ENCODE measurements around the gene SETD7. TPM values are rescaled to one million over a fixed set of nuclear protein-coding genes. Genes with fewer than 3 reads are reported as not detected.
A peak's percentile ranks its signal among the peaks of the same experiment; 100 is the strongest.

Gene SETD7
- total RNA-seq, 1 experiment from 2014 or later: 52.8 TPM

DNA sequence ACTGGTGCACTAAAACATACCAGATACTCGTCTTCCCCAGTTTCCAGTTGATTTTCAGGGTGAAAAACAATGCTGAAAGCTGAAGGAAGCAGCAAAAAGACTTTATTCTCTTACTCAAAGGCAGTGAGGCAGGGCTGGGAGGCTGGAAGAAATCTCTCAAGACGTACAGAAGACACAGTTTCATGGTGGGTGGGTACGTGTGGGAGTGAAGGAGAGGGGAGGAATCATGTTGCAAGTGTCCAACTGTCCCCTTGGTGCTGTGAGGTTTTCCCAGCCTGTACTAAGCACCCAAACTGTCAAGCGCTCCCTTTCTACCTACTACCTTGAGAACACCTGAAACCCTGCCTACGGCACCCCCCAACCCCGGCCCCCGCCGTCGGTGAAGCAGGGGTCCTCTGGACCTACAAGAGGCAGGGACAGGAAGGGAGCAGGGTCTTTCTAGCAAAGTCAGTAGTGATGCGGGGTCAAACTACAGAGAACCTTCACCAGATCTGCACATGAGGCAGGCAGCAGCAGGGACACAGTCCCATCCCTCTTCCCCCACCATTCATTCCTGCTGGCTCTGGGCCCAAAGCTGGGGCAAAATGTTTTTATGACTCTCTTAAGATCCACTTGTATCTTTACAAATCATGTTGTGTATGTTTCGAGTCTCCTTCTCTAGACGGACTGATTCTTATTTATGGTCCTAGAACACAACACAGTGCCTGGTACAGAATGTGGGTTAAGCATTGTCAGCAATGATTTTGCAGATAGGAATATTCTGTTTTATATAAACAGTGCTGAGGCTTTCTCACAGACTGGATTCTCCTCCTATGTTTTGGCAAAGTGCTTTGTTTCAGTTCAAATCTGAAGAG lies 2.4 kb upstream of the SETD7 start:
- no peaks in the 10 kb centered on the region for H3K36me3 ChIP-seq (ENCODE audit: insufficient read depth, low read length, poor library complexity, severe bottlenecking)
- no peak for DNase-seq (ENCODE audit: low spot score)
- ChIA-PET CTCF (no interaction called here), POLR2A (ENCODE audit: low non-redundant PET) (no interaction called here)
- no peaks in the 10 kb centered on the region for H3K9me3 ChIP-seq (ENCODE audit: low read depth, low read length, poor library complexity, severe bottlenecking)
- H3K4me3 ChIP-seq (ENCODE audit: low read depth, low read length, poor library complexity, severe bottlenecking): no peak overlapping the region
- no peaks in the 10 kb centered on the region for H3K27me3 ChIP-seq (replicated peaks; ENCODE audit: insufficient read depth, low read depth, low read length, poor library complexity)
- peaks cover 53% of the 10 kb centered on the region for H3K4me1 ChIP-seq (ENCODE audit: insufficient read depth, low read length, poor library complexity, severe bottlenecking)
- intact Hi-C loops (cut with micrococcal nuclease; ENCODE audit: unreplicated experiment): loop anchor here (10.0 kb wide), 1 partner anchor 64 kb away; no protein-coding TSS in a partner anchor
- TF ChIP-seq, protein P1, sequence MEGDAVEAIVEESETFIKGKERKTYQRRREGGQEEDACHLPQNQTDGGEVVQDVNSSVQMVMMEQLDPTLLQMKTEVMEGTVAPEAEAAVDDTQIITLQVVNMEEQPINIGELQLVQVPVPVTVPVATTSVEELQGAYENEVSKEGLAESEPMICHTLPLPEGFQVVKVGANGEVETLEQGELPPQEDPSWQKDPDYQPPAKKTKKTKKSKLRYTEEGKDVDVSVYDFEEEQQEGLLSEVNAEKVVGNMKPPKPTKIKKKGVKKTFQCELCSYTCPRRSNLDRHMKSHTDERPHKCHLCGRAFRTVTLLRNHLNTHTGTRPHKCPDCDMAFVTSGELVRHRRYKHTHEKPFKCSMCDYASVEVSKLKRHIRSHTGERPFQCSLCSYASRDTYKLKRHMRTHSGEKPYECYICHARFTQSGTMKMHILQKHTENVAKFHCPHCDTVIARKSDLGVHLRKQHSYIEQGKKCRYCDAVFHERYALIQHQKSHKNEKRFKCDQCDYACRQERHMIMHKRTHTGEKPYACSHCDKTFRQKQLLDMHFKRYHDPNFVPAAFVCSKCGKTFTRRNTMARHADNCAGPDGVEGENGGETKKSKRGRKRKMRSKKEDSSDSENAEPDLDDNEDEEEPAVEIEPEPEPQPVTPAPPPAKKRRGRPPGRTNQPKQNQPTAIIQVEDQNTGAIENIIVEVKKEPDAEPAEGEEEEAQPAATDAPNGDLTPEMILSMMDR (conservative IDR thresholded peaks at IDR 0.05; ENCODE audit: low read depth, low read length): no peak
- no peak for TF ChIP-seq EZH2 (IDR thresholded peaks at IDR 0.05; ENCODE audit: borderline replicate concordance, low read depth, low read length, poor library complexity, severe bottlenecking)
- BruUV-seq (replicated peaks): no TSS peak
- H3K27ac ChIP-seq (ENCODE audit: low read depth, low read length, poor library complexity, severe bottlenecking): peak overlapping the region; percentile 98

DNA sequence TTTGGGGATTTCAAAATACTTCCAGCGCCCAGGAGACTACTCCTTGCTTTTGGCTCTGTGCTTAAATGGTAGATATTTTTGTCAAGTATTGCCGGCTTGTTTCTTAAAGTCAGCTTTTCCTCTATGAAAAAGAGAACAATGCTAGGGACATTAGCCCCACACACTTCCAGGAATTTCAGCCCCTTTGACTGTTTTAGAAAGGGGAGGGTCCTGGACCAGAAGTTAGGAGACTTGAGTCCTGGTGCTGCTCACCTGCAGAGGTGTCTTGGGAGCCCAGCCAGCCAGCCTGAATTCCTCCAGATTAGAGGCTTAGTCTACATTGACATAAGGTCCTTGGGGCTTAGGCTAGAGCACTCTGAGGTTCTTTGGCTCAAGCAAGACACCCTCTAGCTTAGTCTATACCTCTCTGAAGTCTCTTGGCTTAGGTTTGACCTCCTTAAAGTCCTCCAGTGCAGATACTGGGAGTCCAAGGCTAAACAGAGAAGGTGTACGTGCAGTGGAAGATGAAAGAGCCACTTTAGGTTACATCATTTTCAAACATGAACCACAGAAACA lies 1.6 kb upstream of the SETD7 start:
- no TSS peak for BruUV-seq (replicated peaks)
- intact Hi-C loops (cut with micrococcal nuclease; ENCODE audit: unreplicated experiment): loop anchor here (10.0 kb wide), 1 partner anchor 63 kb away; no protein-coding TSS in a partner anchor
- H3K27ac ChIP-seq (ENCODE audit: low read depth, low read length, poor library complexity, severe bottlenecking): peak overlapping the region; percentile 98
- peak overlapping the region; percentile 88 for H3K4me3 ChIP-seq (ENCODE audit: low read depth, low read length, poor library complexity, severe bottlenecking)
- peaks cover 62% of the 10 kb centered on the region for H3K4me1 ChIP-seq (ENCODE audit: insufficient read depth, low read length, poor library complexity, severe bottlenecking)
- no peak for DNase-seq (ENCODE audit: low spot score)
- POLR2A ChIA-PET (ENCODE audit: low non-redundant PET): no interaction called here
- no peaks in the 10 kb centered on the region for H3K27me3 ChIP-seq (replicated peaks; ENCODE audit: insufficient read depth, low read depth, low read length, poor library complexity)
- H3K36me3 ChIP-seq (ENCODE audit: insufficient read depth, low read length, poor library complexity, severe bottlenecking): no peaks in the 10 kb centered on the region
- TF ChIP-seq, protein P1 (conservative IDR thresholded peaks at IDR 0.05; ENCODE audit: low read depth, low read length): no peak
- no peak for TF ChIP-seq EZH2 (IDR thresholded peaks at IDR 0.05; ENCODE audit: borderline replicate concordance, low read depth, low read length, poor library complexity, severe bottlenecking)
- H3K9me3 ChIP-seq (ENCODE audit: low read depth, low read length, poor library complexity, severe bottlenecking): no peaks in the 10 kb centered on the region
- CTCF ChIA-PET: no interaction called here

DNA sequence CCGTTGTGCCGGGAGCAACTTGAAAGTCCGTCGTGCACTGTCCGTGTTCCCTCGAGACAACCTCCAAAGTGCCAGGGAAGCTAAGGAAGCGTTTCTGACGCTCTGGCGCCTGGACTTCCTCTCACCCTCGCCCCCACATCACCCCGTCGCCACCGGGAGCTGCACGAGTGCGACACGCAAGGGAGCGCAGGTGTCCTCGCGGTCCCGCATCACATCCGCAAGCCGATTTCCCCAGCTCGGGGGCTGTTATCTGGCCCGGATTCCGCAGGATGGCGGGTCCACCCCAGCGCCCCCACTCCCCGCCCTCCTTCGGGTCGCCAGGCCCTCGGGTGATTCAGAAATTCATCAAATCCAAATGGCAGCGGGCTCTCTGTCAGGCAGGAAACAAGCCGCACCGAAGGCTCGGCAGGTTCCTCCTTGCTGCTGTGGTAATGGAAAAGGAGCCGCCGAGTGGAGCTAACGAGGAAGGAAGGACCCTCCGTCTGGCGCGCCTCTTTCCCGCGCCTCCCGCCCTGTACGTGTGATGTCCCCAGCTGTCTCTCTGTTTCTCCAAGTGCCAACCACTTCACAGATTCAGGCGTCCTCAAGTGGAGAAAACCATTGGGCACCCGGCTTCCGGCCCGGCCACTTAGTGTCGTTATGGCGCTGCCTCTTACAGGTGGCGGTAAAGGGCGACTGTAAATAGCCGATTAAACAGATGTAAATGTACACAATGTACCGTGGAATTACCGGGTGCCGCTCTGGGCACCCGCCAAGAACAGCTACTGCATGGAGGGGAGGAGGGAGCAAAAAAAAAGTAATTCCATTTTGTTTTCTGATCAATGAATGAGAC lies 921 bp upstream of the SETD7 start:
- TSS peak; percentile 33 for BruUV-seq (replicated peaks)
- Histone ChIP-seq H3K36me3 (ENCODE audit: insufficient read depth, low read length, poor library complexity, severe bottlenecking) (no peaks in the 10 kb centered on the region), H3K27ac (ENCODE audit: low read depth, low read length, poor library complexity, severe bottlenecking) (peak overlapping the region; percentile 98), H3K4me3 (ENCODE audit: low read depth, low read length, poor library complexity, severe bottlenecking) (peak overlapping the region; percentile 88), H3K27me3 (replicated peaks; ENCODE audit: insufficient read depth, low read depth, low read length, poor library complexity) (no peaks in the 10 kb centered on the region), H3K9me3 (ENCODE audit: low read depth, low read length, poor library complexity, severe bottlenecking) (no peaks in the 10 kb centered on the region), H3K4me1 (ENCODE audit: insufficient read depth, low read length, poor library complexity, severe bottlenecking) (peaks cover 69% of the 10 kb centered on the region)
- TF ChIP-seq, protein P1 (conservative IDR thresholded peaks at IDR 0.05; ENCODE audit: low read depth, low read length): 0 out of 2 replicates have a peak, but pooled peaks have one; percentile 16
- TF ChIP-seq EZH2 (IDR thresholded peaks at IDR 0.05; ENCODE audit: borderline replicate concordance, low read depth, low read length, poor library complexity, severe bottlenecking): no peak
- ChIA-PET POLR2A (ENCODE audit: low non-redundant PET) (interaction anchor here (0.6 kb wide), 1 partner anchor 18 kb away, joined by 3 read pairs; no protein-coding TSS in a partner anchor), CTCF (no interaction called here)
- DNase-seq (ENCODE audit: low spot score): peak; percentile 82
- intact Hi-C loops (cut with micrococcal nuclease; ENCODE audit: unreplicated experiment): loop anchor here (10.0 kb wide), 1 partner anchor 62 kb away; no protein-coding TSS in a partner anchor

Measured in A673 (cell line).